Pons (tissue), 1 donor: Measurements from ENCODE around the gene KRTAP10-10.
"Not testable (repeated sequence)": the region's sequence is repeated elsewhere in the genome, so short reads cannot be mapped to it uniquely, and the experiment has no call there.

Experiments
- DNase-seq: peaks from one replicate; pipeline ENCODE4 v3.0.0-alpha.2; 2016; ENCODE audit warnings: low spot score

KRTAP10-10 gene

GRCh38 chr21:44637018-44637850 lies at the start of gene KRTAP10-10:
KRTAP10-10 (plus strand) TSS chr21:44637356; CDS start chr21:44637418, 62 bp downstream.
- no peak for DNase-seq

GRCh38 chr21:44589094-44589493 lies 48.1 kb upstream of the KRTAP10-10 start:
- no peak for DNase-seq

GRCh38 chr21:44589586-44590305 lies 47.4 kb upstream of the KRTAP10-10 start:
- DNase-seq, result no peak

- DNase-seq, result no peak
These were observed 46.8 kb upstream of the KRTAP10-10 start for GRCh38 chr21:44590311-44590721.

GRCh38 chr21:44590897-44591800 lies 46.0 kb upstream of the KRTAP10-10 start:
- not testable (repeated sequence) for DNase-seq

GRCh38 chr21:44591801-44592130 lies 45.4 kb upstream of the KRTAP10-10 start:
- DNase-seq, result not testable (repeated sequence)

GRCh38 chr21:44592446-44593311 lies 44.5 kb upstream of the KRTAP10-10 start, which contains the start of gene KRTAP10-6:
KRTAP10-6 (minus strand) TSS chr21:44592505; CDS start chr21:44592484, 21 bp downstream.
- no peak for DNase-seq

GRCh38 chr21:44593598-44594405 lies 43.4 kb upstream of the KRTAP10-10 start:
- no peak for DNase-seq

- DNase-seq, result no peak
These were observed 42.7 kb upstream of the KRTAP10-10 start for GRCh38 chr21:44594406-44594916.

GRCh38 chr21:44595524-44595923 lies 41.6 kb upstream of the KRTAP10-10 start:
- DNase-seq, result no peak

GRCh38 chr21:44596068-44596725 lies 41.0 kb upstream of the KRTAP10-10 start:
- no peak for DNase-seq

GRCh38 chr21:44598061-44598460 lies 39.1 kb upstream of the KRTAP10-10 start:
- no peak for DNase-seq

GRCh38 chr21:44599264-44600029 lies 37.7 kb upstream of the KRTAP10-10 start:
- DNase-seq, result no peak

GRCh38 chr21:44600118-44600978 lies 36.8 kb upstream of the KRTAP10-10 start, which contains the start of gene KRTAP10-7:
KRTAP10-7 (plus strand) TSS chr21:44600597; CDS start chr21:44600622, 25 bp downstream.
- DNase-seq, result not testable (repeated sequence)

GRCh38 chr21:44601091-44601490 lies 36.1 kb upstream of the KRTAP10-10 start:
- not testable (repeated sequence) for DNase-seq

- no peak for DNase-seq
These were observed 35.3 kb upstream of the KRTAP10-10 start for GRCh38 chr21:44601596-44602462.

- no peak for DNase-seq
These were observed 34.7 kb upstream of the KRTAP10-10 start for GRCh38 chr21:44602463-44602850.
